ENCODE data around the gene ASNSD1.
"Not testable (repeated sequence)": the region's sequence is repeated elsewhere in the genome, so short reads cannot be mapped to it uniquely, and the experiment has no call there.

ASNSD1 gene

DNA sequence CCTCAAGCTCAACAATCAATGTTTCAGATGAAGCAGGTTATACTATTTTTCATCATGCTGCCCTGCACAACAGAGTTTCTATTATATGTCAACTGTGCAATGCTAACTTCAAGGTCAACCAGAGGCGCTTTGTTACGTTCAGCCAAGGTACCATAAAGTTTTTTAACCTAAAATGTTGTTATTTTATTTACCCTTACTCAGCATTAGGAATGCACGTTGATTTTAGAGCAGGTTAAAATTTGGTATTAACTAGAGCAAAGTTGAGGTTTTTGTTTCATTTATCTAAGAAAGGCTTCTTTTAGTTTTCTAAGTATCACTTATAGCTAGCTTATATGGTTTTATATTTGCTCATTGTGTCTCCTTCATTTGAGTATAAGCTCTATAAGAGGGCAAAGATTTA lies 35.0 kb downstream of the ASNSD1 start:
- no peak for DNase-seq

DNA sequence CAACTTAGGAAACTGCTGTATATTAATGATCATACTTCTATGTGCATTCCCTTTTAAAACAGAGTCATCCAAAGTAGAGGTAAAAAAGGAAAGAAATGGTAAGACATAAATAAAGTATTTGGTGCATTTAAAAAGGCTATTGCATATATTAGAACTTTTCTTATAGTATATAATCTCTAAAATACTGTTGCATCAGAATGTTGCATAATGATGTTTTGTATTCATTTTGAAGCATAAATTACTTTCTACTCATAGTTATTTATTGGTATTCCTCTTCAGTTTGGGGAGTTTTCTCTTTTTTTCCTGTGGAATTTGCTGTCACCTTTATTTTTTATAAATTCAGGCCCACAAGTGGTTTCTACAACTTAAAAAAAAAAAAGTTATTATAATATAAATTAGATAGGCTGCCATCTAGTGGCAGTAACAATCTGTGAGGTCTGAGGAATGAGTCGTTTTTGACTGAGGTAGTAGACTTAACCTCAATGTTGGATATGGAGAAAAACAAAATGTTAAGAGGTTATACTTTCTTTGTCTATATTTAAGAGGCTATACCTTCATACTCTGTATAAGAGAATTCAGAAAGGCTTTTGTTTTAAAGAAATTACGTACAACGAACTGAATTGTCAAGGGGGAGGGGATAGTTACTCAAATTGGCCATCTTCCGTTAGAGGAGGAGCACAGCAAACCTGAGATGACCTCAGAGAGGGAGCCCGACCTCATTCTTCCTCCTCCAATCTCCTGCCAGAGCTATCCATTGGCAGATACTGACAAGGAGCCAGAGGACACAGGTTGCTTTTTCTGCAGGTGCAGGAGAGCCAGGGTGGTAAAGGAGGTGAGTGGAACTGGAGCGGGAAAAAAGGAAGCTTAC lies 37.0 kb downstream of the ASNSD1 start:
- DNase-seq: no peak

DNA sequence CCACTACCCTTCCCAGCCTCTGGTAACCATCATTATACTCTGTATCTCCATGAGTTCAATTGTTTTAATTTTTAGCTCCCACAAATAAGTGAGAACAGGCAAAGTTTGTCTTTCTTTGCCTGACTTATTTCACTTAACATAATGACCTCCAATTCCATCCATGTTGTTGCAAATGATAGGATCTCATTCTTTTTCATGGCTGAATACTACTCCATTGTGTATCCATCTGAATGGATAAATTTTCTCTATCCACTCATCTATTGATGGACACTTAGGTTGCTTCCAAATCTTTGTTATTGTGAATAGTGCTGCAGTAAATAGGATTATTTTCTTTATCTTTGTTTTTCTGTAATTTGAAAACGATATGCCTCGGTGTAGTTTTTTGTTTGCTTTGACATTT lies 39.4 kb downstream of the ASNSD1 start:
- DNase-seq: no peak

- no peak for DNase-seq
These were observed 40.8 kb downstream of the ASNSD1 start for GRCh38 chr2:189702071-189702470.

GRCh38 chr2:189709501-189710221 lies 48.4 kb downstream of the ASNSD1 start:
- no peak for DNase-seq

GRCh38 chr2:189717593-189717992 lies 56.3 kb downstream of the ASNSD1 start:
- DNase-seq: not testable (repeated sequence)

DNA sequence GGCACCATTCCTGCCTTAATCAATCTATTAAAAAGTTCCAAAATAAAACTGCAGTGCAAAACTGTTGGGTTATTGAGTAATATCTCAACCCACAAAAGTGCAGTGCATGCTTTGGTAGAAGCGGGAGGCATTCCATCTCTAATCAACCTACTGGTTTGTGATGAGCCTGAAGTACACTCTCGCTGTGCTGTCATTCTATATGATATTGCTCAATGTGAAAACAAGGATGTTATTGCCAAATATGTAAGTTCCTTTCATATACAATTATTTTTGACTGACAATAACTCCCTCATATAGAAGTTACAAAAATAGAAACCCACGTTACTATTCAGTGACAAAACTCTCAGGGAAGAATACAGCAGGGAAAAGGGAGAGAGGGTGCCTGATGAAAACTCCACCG lies 58.3 kb downstream of the ASNSD1 start:
- no peak for DNase-seq
